ENCODE measurements around the gene ITPRID1.

GRCh38 chr7:31512166-31512565 lies 1.7 kb upstream of the ITPRID1 start:
- TF ChIP-seq CTCF (IDR thresholded peaks at IDR 0.05 in 2 of 3, conservative IDR thresholded peaks at IDR 0.05 in 1 of 3; ENCODE audit: borderline replicate concordance in 1 of 3, insufficient read depth in 1 of 3, low read depth in 2 of 3, low read length in 2 of 3) (no peak), SRF (IDR thresholded peaks at IDR 0.05; ENCODE audit: low read depth) (no peak), ZNF274 (IDR thresholded peaks at IDR 0.05; ENCODE audit: low read depth, low read length) (no peak), POLR2A (IDR thresholded peaks at IDR 0.05; ENCODE audit: borderline replicate concordance, extremely low read depth, insufficient read depth, insufficient read length) (no peak), POLR2AphosphoS5 (IDR thresholded peaks at IDR 0.05; ENCODE audit: low read depth, low read length) (no peak), EZH2phosphoT487 (IDR thresholded peaks at IDR 0.05; ENCODE audit: borderline replicate concordance) (no peak), MAX (IDR thresholded peaks at IDR 0.05) (no peak), ELF1 (IDR thresholded peaks at IDR 0.05; ENCODE audit: borderline replicate concordance, low read depth) (no peak), EGR1 (IDR thresholded peaks at IDR 0.05; ENCODE audit: low read depth) (no peak)

All from HCT116 (cell line).